ENCODE measurements around the gene JMJD8. TPM values are rescaled to one million over a fixed set of nuclear protein-coding genes. Genes with fewer than 3 reads are reported as not detected.

The JMJD8 gene
- total and polyA plus RNA-seq, 12 donors, result 50.8 to 137 (median 93.1) TPM

- intact Hi-C loops (cut with DNase I), result no loop called here
- WGBS, 4 donors, result 93 to 98% (median 96%) methylated on average over 10 to 12 of the region's 12 CpGs
- peaks cover 0 to 56% of the 10 kb centered on the region in 2 donors for H3K36me3 ChIP-seq (replicated peaks in 1 of 2)
- H3K4me1 ChIP-seq (replicated peaks in 1 of 2), result peaks cover 13 to 15% of the 10 kb centered on the region in 2 donors
- H3K27me3 ChIP-seq, result no peaks in the 10 kb centered on the region
- TF ChIP-seq, protein P1, sequence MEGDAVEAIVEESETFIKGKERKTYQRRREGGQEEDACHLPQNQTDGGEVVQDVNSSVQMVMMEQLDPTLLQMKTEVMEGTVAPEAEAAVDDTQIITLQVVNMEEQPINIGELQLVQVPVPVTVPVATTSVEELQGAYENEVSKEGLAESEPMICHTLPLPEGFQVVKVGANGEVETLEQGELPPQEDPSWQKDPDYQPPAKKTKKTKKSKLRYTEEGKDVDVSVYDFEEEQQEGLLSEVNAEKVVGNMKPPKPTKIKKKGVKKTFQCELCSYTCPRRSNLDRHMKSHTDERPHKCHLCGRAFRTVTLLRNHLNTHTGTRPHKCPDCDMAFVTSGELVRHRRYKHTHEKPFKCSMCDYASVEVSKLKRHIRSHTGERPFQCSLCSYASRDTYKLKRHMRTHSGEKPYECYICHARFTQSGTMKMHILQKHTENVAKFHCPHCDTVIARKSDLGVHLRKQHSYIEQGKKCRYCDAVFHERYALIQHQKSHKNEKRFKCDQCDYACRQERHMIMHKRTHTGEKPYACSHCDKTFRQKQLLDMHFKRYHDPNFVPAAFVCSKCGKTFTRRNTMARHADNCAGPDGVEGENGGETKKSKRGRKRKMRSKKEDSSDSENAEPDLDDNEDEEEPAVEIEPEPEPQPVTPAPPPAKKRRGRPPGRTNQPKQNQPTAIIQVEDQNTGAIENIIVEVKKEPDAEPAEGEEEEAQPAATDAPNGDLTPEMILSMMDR (IDR thresholded peaks at IDR 0.05), result no peak
- TF ChIP-seq POLR2A (IDR thresholded peaks at IDR 0.05), result no peak
- H3K9me3 ChIP-seq (replicated peaks in 1 of 3), result no peaks in the 10 kb centered on the region
- H3K27ac ChIP-seq, result no peak overlapping the region
- H3K4me3 ChIP-seq, result no peak overlapping the region
- DNase-seq, result no peak
Observed at GRCh38 chr16:732332-732731, 48.2 kb upstream of the JMJD8 start.

DNA sequence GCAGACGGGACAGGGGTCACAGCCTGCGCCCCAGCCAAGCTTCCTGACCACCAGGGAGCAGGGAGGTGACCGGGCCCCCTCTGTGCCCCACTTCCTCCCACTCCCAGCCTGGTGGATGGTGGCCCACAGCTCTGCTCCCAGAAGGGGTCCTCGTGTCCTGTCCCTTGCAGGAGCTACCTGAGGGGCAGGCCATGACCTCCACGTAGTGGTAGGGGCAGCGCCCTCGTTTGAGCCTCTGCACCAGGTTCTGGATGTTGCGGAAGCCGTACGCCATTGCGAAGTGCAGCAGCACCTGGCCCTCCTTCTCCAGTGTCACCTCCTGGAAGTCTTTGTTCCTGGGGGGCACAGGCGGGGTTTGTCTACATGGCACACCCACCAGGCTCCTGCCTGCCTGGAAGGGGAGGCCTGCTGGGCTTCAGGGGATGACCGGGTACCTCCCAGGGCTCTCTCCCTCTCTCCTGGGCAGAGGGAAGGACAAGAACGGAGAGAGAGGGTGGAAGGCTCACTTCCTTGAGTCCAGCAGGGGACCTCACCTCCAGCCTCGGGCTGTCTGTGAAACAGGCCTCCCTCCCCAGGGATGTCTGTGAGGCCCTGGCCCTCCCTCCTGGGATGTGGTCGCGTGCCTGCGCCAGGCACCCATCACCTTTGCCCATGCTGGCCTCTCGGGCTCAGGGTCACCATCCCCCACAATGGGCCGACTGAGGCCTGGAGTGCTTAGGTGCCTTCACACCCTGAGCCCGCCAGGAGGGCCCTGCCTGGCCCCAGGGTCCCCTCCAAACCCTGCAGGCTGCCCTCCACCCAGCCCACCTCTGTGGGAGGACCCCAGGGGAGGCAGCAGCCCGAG lies 46.8 kb upstream of the JMJD8 start:
- H3K27me3 ChIP-seq, result no peaks in the 10 kb centered on the region
- DNase-seq, result peak in 1 of 7 donors; percentile 7
- H3K9me3 ChIP-seq (replicated peaks in 1 of 3), result no peaks in the 10 kb centered on the region
- 87 to 94% (median 90%) methylated on average over 3 to 22 of the region's 22 CpGs for WGBS, 4 donors
- intact Hi-C loops (cut with DNase I), result no loop called here
- H3K36me3 ChIP-seq (replicated peaks in 1 of 2), result peaks cover 0 to 42% of the 10 kb centered on the region in 2 donors
- no peak overlapping the region for H3K4me3 ChIP-seq
- no peak overlapping the region for H3K27ac ChIP-seq
- H3K4me1 ChIP-seq (replicated peaks in 1 of 2), result peaks cover 16 to 19% of the 10 kb centered on the region in 2 donors
- TF ChIP-seq, protein P1 (IDR thresholded peaks at IDR 0.05), result no peak
- no peak for TF ChIP-seq POLR2A (IDR thresholded peaks at IDR 0.05)

DNA sequence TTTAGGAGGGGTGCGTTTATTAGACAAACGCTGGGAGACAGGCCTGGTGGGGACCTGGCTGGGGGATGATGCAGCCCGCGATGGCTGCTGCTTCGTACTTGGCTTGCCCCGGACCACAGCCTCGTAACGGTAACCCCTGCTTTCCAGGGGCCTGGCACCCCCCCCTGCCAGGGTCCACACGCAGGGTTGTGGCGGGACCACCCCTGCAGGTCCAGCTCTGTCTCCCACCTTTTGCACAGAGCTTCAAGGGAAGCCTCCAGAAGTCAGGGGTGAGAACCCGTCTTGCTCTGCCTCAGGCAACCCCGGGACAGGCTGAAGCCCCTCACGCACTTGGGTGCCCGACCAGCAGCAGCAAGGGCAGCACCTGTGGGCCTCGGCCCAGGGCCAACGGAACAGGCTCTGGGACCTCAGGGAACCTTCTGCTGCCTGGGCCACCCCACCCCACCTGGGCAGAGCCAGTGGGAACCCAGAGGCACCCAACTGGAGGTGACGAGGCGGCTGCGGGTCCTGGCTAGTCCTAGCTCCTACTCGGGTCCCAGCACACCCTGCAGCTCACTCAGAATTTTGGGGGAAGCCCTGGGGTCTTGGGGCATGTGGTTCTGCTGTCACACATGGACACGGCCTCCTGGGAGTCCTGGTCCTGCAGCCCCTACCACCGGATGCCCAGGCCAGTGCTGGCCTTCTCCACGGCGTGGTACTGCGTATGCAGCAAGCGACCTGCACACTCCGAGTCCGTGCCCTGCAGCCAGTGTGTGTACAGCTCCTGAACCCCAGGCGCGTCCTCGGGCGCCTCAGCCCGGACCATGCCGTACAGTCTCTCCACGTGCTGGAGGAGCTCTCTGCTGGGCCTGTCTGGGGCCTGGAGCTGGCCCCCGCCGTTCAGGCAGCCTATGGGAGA lies 45.9 kb upstream of the JMJD8 start:
- Histone ChIP-seq H3K27ac (no peak overlapping the region), H3K4me1 (replicated peaks in 1 of 2) (peaks cover 16 to 19% of the 10 kb centered on the region in 2 donors), H3K27me3 (no peaks in the 10 kb centered on the region), H3K9me3 (replicated peaks in 1 of 3) (no peaks in the 10 kb centered on the region), H3K4me3 (no peak overlapping the region), H3K36me3 (replicated peaks in 1 of 2) (peaks cover 0 to 33% of the 10 kb centered on the region in 2 donors)
- DNase-seq, result peak in 2 of 7 donors; percentile 10 to 23
- WGBS, 4 donors, result 86 to 92% (median 88%) methylated on average over 11 to 37 of the region's 37 CpGs
- TF ChIP-seq POLR2A (IDR thresholded peaks at IDR 0.05), result no peak
- TF ChIP-seq, protein P1 (IDR thresholded peaks at IDR 0.05), result no peak
- intact Hi-C loops (cut with DNase I), result no loop called here

Measured in adrenal gland (tissue), 12 donors.